HG02571 (cell line): ENCODE measurements around the gene GAB2.
"Not testable (repeated sequence)": the region's sequence is repeated elsewhere in the genome, so short reads cannot be mapped to it uniquely, and the experiment has no call there.

Experiments used
- ATAC-seq: cut with Tn5 transposase; IDR thresholded peaks from one replicate; pipeline ENCODE4 v1.9.1; 2021; ENCODE audit warnings: mild to moderate bottlenecking, moderate library complexity; ENCODE audit not compliant: unreplicated experiment

Gene GAB2

DNA sequence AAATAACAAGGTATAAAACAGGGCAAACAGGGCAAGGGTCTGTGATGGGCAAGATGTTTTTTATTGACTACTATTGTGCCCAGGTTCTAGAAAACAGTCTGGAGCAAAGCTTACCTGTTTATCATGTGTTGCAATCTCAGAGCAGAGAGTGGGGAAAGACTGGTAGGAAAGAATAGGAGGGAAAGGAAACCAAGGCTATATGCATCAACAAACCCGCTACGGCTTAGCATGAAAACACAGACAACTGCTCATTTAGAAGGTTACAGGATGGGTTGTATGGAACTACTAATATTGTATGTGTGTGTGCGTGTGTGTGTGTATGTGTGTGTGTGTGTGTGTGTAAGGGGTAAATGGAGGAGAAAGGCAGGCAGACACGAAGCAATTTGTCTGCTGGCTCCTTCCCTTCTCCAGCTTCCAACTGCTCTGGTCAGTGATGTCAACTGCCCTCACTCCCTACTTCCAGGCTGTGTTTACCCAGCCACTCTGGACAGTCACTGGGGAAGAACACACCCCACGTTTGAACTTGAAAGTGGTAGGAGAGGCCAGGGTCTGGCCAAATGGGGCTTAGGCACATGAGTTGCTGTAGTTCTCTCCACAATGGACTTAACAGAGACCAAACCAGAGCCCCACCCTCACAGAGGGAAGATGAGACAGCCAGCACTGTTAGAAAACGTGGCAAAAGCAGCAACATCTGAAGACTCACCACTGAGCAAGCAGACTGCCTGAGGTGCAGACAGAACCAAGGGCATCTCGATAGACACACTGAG, 47.0 kb downstream of the GAB2 start:
- no peak for ATAC-seq

DNA sequence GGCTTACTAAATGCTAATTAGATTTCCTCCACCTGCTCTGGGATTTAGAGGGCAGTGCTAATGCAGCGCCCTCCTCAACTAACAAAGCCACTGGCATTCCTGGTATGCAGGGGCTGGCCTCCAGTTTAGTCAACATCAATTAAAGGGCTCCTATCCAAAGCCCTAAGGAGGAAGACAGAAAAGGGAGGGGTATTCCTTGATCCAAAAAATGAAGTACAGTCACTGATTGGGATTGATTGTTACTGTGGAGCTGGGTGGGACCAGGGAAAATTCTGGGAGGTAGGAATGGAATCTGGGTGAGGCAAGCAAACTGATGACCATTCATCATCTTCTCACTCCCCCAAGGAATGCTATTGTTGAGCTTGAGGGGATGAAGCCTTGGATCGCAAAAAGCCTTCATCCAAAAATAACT, 52.2 kb downstream of the GAB2 start:
- no peak for ATAC-seq

DNA sequence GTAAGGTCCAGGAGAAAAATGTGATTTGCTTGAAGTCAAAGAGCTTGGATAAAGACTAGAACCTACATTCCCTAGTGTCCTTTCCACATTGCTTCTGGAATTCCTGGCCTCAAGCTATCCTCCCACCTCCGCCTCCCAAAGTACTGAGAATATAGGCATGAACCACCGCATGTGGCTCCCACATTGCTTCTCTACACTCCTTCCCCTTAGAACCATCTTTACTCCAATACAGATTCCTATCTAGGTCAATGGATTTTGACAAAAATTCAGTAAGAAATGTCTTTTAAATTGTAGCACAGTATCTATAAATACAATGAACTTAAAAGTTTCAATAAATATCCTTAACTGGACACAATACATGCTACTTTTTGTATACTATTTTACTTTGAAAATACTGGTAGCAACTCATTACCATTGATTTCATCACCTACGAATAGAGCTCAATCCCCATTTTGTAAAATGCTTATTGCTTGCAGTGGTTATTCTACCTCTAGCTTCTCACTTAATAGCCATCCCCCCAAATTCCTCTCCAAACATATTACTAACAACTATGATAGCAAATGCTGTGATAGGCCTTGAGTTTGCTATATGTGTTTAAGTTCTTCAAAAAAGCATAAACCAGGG, 53.4 kb downstream of the GAB2 start:
- ATAC-seq: no peak

DNA sequence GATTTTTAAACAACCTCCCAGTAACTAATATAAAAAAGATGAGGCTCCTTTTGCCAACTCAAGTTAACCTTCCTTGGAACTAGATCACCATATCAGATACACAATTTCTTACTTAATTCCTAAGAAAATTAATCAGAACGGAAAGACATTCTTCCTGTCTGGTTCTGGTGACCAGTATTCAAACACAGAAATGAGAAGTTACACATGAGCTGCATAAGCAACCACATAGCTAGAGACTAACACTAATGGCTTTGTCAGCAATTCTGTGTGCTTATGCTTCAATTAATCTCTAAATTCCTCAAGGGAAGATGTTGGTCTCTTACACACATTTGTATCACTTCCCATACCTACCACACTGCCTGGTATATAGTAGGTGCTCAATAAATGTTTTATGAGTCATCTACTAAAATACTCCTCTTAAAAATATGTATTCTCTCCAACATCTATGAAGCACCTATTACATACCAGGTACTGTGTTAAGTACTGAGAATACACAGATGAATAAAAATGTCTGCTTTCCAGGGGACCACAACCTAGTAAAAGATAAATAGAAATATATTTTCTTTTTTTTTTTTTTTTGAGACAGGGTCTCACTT, 54.5 kb downstream of the GAB2 start:
- ATAC-seq: no peak

DNA sequence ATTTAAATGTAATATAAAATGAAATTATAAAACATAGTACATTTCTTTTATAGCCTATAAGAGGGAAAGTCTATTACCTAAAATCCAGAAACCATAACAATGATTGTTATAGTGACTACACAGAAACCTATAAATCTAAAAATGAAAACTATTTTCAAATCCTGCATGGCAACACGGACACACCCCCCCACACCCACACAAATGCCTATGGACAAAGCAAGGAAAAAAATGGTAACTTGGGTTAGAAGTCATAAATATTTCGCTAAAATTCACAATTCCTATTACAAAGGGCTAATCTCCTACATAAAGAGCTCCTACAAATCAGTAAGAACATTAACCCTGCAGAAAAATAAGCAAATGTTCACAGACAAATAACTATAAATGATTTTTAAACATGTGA, 56.4 kb downstream of the GAB2 start:
- ATAC-seq: no peak

DNA sequence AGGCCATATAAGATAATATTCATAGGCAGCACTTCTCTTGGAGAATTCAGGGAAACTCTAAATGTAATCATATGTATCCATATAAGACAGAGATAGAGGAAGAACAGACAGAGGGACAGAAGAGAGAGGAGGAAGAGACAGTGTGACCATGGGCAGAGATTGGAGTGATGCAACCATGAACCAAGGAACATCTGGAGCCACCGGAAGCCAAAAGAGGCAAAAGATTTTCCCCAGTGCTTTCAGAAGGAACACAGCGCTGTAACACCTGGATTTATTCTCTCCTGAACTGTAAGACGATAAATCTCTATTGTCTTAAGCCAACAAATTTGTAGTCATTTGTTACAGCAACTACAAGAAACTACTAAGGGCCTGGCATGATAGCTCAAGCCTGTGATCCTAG, 57.7 kb downstream of the GAB2 start:
- ATAC-seq: no peak

DNA sequence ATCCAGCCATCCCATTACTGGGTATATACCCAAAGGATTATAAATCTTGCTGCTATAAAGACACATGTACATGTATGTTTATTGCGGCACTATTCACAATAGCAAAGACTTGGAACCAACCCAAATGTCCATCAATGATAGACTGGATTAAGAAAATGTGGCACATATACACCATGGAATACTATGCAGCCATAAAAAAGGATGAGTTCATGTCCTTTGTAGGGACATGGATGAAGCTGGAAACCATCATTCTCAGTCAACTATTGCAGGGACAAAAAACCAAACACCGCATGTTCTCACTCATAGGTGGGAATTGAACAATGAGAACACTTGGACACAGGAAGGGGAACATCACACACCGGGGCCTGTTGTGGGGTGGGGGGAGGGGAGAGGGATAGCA, 59.7 kb downstream of the GAB2 start:
- ATAC-seq: not testable (repeated sequence)

DNA sequence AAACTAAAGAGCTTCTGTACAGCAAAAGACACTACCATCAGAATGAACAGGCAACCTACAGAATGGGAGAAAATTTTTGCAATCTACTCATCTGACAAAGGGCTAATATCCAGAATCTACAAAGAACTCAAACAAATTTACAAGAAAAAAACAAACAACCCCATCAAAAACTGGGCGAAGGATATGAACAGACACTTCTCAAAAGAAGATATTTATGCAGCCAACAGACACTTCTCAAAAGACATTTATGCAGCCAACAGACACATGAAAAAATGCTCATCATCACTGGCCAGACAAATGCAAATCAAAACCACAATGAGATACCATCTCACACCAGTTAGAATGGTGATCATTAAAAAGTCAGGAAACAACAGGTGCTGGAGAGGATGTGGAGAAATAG, 60.2 kb downstream of the GAB2 start:
- not testable (repeated sequence) for ATAC-seq

DNA sequence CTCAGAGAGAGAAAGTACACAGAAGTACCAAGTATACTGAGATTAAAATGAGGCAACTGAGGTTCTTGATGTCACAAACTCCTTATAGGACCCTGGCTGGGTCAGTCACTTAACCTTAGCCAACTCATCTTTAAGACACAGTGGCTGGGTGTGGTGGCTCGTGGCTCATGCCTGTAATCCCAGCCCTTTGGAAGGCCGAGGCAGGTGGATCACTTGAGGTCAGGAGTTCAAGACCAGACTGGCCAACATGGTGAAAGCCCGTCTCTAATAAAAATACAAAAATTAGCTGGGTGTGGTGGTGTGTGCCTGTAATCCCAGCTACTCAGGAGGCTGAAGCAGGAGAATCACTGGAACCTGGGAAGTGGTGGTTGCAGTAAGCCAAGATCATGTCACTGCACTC, 61.9 kb downstream of the GAB2 start:
- ATAC-seq: not testable (repeated sequence)

DNA sequence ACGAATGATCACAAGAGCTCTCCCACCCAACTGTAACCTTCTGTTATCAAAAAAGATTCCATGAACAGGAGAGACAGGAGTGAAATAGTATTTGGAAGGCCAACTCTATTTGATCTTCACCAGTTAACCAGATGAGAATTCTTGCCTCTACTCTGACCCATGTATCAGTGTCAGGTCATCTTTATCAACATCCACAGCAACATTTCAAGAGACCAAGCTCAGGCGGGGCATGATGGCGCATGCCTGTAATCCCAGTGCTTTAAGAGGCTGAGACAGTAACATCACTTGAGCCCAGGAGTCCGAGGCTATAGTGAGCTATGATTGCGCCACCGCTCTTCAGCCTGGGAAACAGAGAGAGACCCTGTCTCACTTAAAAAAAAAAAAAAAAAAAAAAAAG, 62.3 kb downstream of the GAB2 start:
- no peak for ATAC-seq

DNA sequence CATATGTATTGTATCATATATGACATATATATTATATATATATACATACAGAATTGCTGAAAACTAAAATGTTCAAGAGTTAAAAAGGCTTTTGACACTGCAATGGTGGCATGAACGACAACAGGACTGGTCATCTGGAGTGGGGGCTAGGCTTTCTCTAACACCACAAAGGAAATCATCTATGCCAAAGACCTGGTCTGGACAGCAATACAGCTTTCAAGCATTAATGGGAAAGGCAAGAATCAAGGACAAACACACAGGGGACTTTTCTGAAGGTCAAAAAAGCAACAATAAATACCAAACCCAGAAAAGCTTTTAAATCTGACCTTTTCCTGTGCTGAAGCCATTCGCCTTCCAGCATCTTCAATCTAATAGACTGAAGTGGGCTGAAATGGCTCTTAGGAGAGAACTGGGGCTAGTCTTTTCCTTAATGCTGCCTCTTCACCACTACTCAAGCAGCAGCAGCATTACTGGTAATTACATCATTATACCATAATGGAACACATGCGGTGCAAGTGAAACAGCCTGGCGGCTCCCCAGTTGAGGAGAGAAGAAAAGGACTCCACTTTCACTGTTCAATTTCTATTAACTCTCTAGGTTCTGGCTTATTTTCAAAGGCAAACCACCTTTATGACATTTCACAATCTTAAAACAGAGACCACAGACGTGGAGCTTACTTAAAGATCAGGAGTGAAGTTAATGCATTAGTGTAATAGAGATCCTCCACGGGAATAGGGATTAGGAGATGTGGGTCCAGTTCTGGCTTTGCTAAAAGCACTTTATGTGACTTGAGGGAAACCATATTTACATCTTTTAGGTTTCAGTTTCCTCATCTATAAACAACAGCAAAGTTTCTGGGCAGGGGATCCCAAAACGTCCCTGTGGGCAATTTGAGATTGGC, 63.0 kb downstream of the GAB2 start:
- ATAC-seq: no peak

DNA sequence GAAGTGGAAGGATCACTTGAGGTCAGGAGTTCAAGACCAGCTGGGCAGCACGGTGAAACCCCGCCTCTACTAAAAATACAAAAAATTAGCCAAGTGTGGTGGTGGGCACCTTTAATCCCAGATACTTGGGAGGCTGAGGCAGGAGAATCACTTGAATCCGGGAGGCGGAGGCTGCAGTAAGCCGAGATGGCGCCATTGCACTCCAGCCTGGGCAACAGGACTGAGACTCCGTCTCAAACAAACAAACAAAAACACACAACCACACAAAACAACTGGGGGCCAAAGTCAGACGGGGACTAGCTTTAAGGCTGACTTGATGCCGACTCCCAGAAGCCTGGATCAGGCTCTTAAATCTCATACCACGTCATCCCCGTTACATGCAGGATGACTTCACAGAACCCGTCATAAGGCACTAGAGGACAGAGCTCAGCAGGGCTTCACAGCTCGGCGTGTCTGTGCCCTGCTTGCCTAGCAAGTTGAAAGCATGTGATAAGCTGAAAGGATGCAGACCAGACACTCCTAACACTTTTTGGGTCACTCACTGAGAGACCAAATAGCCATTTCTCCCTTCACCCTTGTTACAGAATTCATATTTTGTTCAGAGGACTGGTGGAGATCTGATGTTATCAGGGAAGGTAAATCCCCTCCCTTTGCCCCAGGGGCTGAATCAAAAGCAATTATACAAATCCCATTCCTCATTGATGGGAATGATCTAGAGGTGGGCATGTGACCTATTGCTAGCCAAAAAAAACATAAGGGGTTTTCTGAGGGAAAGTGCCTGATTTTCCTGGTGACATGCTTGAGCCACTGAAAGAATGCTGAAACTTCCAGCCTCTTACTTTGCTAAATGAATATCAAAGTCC, 65.4 kb downstream of the GAB2 start:
- no peak for ATAC-seq

DNA sequence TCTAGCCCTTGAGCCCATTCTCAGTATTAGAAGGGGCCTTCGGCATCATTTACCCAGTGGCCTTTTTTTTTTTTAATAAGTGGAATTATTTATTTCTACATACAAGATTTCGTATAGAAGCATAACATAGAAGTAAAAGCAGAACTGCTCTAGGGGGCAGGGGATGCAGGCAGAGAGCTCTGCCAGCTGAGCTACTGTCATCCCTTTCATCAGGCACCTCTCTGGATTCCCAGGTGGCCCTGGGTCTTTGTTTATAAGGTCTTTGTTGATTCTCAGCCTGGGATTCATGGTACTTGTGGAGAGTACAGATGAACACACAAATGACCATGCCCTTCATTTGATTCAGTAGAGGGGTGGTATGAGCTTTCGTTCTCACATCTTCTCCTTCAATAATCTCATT, 66.4 kb downstream of the GAB2 start:
- ATAC-seq: no peak

DNA sequence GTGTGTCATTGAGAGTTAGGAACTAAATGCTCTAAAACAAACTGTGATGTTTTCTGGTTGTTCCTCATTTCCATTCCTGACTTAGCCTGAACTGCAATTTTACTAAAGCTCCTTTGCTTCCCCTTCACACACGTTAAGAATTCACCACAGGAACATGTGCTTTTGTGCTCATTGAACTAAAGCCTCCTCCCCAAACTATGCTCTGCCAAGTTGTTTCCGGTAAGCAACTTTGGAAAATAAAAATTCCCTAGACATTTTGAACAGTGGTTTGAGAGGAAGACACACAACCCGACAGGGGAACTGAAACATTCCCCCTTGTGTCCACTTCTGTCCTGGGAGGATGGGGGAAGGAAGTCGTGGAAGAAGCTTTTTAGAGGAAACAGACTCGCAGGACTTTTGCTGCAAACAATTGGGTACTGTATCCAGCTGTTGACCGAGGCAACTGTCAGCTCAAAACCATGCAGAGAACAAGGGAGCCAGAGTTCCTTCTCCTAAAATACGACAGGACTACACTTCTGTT, 66.9 kb downstream of the GAB2 start:
- ATAC-seq: no peak

DNA sequence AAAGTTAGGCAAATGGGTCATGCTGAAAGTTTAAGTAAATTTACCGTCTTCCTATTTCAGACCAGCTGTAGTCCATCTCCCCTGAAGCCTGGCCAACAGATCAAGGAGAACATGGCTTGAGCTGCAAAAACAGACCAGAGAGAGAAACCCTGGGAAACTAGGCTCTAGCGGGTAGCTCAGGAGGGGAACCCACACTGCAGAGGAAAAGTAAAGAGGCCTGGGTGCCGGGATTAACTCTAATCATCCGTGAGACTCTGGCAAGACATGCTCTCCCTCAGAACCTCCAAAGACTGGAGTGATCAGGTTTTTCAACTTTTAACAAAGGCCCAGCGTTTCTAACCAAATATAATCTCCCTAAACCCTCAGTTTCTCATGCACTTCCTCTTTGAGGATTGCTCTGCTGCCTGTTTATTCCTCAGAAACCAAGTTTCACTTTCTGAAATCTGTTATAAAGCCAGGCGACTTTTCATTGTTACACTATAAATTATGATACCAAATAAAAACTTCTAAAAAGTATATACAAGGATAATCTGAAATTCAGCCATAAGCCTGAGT, 67.5 kb downstream of the GAB2 start:
- no peak for ATAC-seq

DNA sequence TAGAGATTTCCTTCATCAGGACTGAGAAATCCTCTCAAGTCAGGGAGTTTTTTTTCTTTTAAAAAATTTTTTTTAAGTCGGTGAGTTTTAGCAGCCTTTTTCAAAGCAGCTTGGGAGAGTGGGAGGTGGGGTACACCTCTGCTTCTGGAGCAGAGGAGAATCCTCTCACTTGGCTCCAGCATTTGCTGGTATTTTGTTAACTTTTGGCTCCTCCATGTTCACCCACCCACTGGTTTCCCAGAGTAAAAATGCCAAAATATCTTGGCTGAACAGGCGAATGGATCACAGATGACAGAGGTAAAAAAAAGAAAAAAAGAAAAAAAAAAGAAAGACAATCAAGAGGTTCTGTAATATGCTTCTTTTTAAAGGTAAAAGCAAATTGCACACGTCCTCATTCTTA, 68.0 kb downstream of the GAB2 start:
- no peak for ATAC-seq

DNA sequence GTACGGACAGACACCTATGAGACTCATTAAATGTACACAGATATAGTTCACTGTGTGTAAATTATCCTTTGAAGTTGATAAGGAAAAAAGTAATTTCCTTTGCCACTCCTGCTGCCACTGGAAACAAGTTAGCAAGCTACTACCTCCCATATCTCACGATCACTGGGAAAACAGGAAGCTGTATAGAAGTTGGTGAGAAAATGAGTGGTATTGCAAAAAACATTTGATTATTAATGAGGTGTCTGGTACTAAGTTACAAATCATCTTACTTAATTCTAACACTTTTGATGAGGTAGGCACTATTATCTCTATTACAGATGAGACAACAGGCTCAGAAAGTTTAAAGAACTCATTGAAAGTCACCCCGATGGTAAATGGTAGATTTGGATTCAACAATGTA, 68.5 kb downstream of the GAB2 start:
- ATAC-seq: no peak

DNA sequence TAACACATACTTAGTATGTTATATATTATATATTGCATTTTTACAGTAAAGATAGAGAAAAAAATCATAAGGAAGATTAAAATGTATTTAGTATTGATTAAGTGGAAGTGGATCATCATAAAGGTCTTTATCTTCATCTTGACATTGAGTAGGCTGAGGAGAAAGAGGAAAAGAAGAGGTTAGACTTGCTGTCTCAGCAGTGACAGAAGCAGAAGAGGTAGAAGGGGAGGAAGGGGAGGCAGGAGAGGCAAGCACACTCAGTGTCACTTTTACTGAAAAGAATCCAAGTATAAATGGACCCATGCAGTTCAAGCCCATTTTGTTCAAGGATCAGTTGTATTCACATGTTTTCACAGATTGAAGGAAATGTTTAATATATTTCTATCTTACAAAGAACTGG, 69.7 kb downstream of the GAB2 start:
- ATAC-seq: no peak

DNA sequence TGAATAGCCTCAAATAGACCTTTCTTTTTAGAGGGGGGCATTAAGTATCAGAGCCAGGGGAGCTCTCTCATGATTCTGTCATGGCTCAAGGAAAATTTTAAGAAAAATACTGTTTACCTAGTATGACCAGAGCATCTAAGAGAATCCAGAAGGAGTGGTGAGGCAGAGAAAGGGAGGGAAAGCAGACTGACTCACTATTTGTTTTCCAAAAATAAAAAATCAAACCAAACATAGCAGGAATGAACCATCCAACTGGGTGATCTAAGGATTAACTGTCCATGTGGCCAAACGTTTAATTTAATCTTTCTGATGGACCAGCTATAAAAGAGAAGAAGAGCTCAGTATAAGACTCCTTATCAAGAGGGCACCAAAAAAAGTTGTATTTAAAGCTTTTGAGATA, 70.8 kb downstream of the GAB2 start:
- ATAC-seq: no peak

DNA sequence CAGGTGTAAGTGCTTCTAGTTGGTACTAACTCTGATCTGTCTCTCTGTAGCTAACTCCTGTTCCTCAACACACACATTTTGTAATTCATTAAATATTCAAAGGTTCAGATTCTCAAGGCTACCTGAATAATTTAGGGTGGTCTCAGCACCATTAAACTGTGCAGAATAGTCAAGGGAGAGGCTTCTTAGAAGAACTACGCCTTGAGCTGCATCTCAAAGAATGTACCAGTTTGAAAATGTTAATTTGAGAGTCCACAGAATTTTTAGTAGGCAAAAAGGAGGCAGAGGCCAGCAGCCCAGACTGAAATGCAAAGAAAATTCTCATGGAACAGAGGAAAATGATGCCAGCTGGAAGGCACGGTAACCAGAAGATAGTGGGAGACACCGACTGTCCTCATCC, 72.2 kb downstream of the GAB2 start:
- ATAC-seq: no peak
